GM18873 (cell line): ENCODE data around the gene GPR55.

Experiments
- ATAC-seq: cut with Tn5 transposase; IDR thresholded peaks from one replicate; pipeline ENCODE4 v1.9.1; 2021; ENCODE audit warnings: mild to moderate bottlenecking, moderate library complexity, moderate number of reproducible peaks; ENCODE audit not compliant: unreplicated experiment, low FRiP score

Gene GPR55

DNA sequence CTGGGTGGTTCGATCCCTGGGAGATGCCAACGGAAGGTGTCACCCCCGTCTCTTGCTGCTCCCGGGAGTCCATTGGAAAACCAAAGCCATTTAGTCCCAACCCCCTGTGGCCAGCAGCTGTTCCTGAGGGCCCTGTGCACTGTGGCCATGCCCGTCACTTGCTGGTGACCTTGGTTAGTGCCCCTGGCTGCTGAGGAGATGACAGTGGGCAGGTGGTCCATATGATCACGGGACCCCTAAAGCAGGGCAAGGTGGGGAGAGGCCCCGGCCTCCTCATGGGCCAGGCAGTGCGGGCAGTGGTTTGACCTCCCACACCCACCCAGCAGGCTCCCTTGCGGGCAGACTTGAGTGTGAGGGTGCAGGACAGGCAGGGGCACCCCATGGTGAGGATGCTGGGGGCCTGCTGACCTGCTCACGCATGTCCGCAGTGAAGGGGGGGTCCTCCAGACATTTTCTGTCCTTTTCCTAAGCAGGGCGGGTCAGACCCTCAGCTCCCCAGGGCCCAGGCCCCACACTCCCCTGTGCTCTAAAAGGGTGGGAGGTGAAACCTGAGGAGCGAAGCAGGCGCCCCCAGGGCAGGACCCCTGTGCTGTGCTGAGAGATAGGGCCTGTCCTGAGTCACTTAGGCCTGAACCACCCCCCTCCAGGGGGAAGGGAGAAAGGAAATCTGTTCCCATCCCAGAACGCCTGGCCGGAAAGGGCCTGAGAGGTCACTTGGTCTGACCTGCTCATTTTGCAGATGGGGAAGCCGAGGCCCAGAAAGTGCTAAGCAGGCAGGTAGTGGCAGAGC, 53.5 kb downstream of the GPR55 start:
- ATAC-seq: no peak

DNA sequence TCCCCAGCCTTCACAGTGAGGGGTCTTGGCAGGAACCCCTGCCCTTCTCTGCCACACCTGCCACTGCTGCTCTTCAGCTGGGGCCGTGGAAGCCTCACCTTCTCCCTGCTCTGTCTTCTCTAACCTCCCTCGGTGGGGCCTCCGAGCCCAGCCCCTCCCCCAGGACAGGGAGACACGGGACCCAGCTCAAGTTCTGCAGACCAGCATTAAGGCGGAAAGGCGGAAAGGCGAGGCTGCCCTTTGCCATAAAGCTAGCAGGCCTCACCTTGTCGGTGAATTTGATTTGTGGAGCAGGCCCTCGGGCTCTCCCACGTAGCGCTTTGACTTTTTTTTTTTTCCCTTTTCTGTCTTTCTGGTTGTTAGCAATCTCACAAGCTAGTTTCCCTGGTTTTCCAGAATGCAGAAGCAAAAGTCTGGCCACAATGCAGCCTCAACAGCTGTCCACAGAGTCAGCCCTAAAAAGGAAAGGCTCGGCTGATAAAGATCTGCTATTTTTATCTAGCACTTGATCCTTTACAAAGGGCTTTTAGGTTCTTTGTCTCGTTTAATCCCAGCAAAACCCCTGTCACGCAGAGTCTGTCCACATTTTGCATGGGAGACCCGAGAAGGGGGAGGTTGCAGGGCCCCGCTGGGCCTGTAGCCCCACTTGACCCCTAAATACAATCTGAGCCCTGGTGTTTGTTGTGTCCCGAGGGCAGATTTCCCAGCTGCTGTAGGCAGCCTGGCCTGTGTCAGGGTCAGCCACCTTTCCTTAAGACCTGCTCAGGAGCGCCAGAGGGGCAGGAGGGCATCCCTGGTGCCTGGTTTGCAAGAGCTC, 54.3 kb downstream of the GPR55 start:
- ATAC-seq: no peak

- ATAC-seq: no peak
Observed at GRCh38 chr2:230869914-230870543, 55.0 kb downstream of the GPR55 start.

DNA sequence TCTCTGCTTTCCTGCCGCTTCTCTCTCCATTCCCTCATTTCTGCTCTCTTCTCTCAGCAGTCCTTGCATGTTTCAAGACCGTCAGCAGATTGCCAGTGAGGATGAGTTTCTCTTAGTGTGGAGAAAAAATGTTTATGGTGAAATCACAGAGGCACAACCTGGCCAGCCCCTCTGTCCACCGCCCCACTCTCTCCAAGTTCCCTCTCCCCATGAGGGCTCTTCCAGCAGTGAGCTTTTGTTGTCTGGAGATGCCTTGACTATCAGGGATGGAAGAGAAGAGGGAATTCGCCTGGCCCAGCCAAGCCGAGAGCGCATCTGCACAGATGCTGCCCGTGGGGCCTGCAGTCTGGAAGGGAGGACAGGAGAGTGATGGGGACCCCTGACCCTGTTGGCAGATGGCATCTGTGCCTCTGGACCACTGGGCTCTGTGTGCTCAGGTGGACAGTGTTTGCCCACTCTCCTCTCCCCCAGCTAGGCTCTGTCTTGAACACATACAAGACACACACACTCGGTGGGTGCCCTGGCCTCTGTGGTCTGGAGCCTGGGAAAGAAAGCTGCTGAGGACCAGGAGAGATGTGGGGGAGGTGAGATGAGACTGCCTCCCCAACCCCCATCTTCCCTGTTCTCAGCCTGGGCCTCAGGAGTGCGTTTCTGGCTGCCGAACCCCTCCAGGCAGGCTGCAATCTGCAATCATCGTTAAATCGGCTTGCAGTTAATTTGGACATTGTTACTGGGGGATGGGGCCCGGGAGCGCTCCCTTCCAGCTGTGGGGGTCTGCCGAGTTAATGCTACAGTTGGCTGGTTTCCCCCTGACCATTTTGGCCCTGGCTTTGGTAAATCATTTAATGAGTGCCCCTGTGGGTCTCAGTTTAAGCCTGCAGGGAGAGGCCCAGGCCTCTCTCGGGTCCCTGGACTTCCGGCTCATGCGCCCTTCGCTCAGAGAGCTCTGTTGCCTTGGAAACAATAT, 55.8 kb downstream of the GPR55 start:
- ATAC-seq: no peak

DNA sequence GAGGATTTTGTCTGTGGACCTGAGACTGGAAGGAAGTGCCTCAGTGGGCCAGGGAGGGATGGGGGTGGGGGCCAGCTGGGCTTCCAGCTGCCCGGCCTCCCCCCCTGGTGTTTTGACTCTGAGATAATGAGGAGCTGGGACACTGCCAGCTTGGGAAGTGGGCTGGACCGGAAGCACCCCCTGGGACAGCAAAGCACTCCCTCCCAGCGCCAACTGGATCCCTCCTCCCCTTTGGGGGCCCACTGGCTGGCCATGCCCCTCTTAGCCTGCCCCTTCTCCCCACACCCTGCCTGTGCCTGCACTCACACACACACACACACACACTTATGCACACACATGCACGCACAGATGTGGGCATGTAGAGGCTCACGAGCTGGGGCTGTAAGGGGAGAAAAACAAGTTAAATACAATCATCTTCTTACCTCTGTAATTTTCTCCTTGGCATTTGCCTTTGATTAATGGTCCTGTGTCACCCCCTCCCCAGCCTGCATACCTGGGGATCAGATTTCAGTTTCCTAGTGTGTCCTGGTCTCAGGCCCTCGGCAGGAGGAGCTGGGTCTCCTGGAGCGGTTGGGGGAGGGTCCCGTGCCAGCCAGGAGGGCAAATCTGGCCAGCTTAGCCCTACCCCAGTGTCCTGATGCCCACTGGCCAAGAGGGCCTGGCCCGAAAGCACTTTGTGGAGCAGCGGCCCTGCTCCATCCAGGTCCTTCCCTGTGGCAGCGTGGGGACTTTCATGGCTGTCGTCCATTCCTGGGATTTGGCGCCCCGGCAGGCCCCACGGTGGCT, 56.7 kb downstream of the GPR55 start:
- no peak for ATAC-seq

GRCh38 chr2:230866756-230867523, 58.1 kb downstream of the GPR55 start:
- ATAC-seq: no peak

- no peak for ATAC-seq
Observed at GRCh38 chr2:230865766-230866755, 59.0 kb downstream of the GPR55 start.

GRCh38 chr2:230865307-230865765, 59.7 kb downstream of the GPR55 start:
- no peak for ATAC-seq

GRCh38 chr2:230864605-230865306, 60.3 kb downstream of the GPR55 start, which contains the start of gene ITM2C:
Gene ITM2C, plus strand, starts transcription at chr2:230864942. Its CDS starts 84 bp downstream, at chr2:230865026.
- ATAC-seq: peak; percentile 51

DNA sequence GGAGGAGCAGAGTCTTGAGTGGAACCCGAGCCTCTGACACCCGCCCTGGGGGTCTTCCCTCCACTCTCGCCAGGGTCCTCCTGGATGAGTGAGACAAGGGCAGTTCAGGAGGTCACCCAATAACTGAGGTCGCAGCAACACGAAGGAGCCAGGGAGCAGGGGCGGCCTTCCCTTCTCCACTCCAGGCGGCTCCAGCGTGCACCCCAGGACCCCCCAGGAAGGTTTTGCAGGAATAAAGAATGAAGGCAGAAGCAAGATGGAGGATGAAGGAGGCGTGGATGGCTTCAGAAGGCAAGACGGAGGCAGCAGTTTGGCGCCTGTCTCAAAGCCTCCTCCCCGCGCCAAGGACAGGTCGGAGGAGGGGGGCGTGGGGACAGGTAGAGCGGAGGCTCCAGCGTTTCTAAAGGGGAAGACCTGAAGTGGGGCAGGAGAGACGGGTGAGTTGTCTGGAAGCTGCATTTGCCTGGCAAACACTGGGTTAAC, 60.9 kb downstream of the GPR55 start:
- ATAC-seq: no peak

GRCh38 chr2:230863442-230864121, 61.5 kb downstream of the GPR55 start:
- no peak for ATAC-seq

- no peak for ATAC-seq
Observed at GRCh38 chr2:230863031-230863430, 62.0 kb downstream of the GPR55 start.

GRCh38 chr2:230862292-230862691, 62.8 kb downstream of the GPR55 start:
- ATAC-seq: no peak

DNA sequence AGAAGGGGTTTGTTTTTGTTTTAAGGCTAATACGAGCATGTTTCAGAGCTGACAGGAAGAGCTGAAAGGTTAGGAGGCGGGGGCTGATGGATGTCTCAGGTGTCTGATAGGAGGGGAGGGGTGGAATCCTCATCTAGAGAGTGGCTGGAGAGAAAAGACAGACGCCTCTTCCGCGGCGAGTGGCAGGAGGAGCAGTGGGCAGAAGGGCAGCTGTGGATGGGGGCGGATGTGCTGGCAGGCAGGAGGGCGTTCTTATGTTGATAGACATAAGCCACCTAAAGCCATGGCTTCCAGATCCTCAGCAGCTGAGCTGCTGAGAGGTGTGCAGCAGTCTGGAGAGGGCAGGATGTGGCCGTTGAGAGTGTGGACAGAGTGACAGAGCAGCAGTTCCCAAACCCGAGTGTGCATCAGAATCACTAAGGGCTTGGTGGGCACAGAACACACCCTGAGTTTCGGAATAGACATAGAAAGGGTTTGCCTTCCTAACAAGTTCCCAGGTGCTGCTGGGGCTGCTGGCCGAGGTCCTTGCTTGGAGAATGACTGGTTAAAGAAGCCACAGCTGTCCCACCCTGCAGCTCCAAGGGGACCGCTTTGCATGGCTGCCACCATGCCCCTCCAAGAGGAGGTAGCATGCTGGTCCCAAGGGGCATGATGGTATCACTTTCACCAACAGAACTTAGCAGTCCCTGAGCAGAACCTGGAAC, 63.3 kb downstream of the GPR55 start:
- no peak for ATAC-seq
